Neutrophil (primary cell): ENCODE results near the gene SEBOX.
A peak's percentile ranks its signal among the peaks of the same experiment; 100 is the strongest.

Source experiments
- H3K27ac ChIP-seq: fragments of 200-600 bp; sonication (generic); 2 replicates; pipeline ENCODE4 v1.5.1; 2016; ENCODE audit warnings: mild to moderate bottlenecking, moderate library complexity
- H3K27me3 ChIP-seq: fragments of 200-600 bp; sonication (generic); 2 replicates; pipeline ENCODE4 v1.6.0; 2016; ENCODE audit warnings: mild to moderate bottlenecking
- H3K36me3 ChIP-seq: fragments of 200-600 bp; sonication (generic); 2 replicates; pipeline ENCODE4 v1.5.1; 2017
- H3K4me1 ChIP-seq, 2 experiments: fragments of 200-600 bp in 1 of 2; sonication (generic) in 1 of 2; 1 replicate in 1 of 2; 2 replicates in 1 of 2; pipeline versions ENCODE4 v1.5.1 to v1.6.1; 2013 to 2016; ENCODE audit warnings: low read depth in 1 of 2, low read length in 1 of 2, mild to moderate bottlenecking in 1 of 2, moderate library complexity in 1 of 2; ENCODE audit not compliant: control insufficient read depth in 1 of 2, insufficient read depth in 1 of 2
- H3K4me3 ChIP-seq, 2 experiments: fragments of 200-600 bp in 1 of 2; sonication (generic) in 1 of 2; 1 replicate in 1 of 2; 2 replicates in 1 of 2; pipeline ENCODE4 v1.5.1; 2013 to 2016; ENCODE audit warnings: low read depth in 1 of 2, low read length in 1 of 2, mild to moderate bottlenecking in 1 of 2, moderate library complexity in 1 of 2
- H3K9me3 ChIP-seq: fragments of 200-600 bp; sonication (generic); 2 replicates; pipeline ENCODE4 v1.5.1; 2016
- TF ChIP-seq, protein P1 (sequence below): fragments of 200-600 bp; sonication (generic); IDR thresholded peaks from 2 replicates; pipeline ENCODE4 v1.5.1; 2016; ENCODE audit warnings: antibody characterized with exemption

The SEBOX gene

DNA sequence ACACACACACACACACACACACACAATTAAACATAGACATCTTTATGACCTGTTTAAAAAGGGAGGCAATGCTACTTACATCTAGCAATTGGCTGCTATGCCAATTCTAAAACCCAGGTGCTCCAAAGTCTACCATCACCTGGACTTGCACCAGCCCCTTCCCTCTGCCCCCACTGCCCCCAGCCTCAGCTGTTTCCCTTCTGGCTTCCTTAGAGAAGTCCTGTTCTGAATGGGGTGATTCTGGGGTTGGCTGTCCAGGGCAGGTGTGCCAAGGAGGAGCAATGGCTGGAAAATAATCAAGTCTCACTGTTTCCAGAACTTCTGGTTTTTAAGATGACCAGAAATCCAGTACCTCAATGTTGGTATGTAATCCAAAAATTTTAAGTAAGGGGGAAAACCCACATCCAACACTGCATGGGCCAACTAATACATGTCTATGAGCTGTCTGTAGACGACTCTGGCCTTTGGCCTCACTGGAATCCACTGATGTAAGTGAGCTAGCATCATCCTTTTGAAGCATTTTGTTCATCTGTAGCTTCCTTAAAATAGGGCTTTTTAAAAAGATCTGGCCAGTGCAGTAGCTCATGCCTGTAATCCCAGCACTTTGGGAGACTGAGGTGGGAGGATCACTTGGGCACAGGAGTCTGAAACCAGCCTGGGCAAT lies 31.8 kb downstream of the SEBOX start:
- H3K4me3 ChIP-seq, result peak overlapping the region in 1 of 2 experiments; percentile 88
- no peaks in the 10 kb centered on the region for H3K9me3 ChIP-seq
- H3K4me1 ChIP-seq, result peaks cover 38 to 42% of the 10 kb centered on the region in 2 experiments
- peaks cover 37% of the 10 kb centered on the region for H3K36me3 ChIP-seq
- H3K27ac ChIP-seq, result peak overlapping the region; percentile 90
- no peaks in the 10 kb centered on the region for H3K27me3 ChIP-seq
- TF ChIP-seq, protein P1, sequence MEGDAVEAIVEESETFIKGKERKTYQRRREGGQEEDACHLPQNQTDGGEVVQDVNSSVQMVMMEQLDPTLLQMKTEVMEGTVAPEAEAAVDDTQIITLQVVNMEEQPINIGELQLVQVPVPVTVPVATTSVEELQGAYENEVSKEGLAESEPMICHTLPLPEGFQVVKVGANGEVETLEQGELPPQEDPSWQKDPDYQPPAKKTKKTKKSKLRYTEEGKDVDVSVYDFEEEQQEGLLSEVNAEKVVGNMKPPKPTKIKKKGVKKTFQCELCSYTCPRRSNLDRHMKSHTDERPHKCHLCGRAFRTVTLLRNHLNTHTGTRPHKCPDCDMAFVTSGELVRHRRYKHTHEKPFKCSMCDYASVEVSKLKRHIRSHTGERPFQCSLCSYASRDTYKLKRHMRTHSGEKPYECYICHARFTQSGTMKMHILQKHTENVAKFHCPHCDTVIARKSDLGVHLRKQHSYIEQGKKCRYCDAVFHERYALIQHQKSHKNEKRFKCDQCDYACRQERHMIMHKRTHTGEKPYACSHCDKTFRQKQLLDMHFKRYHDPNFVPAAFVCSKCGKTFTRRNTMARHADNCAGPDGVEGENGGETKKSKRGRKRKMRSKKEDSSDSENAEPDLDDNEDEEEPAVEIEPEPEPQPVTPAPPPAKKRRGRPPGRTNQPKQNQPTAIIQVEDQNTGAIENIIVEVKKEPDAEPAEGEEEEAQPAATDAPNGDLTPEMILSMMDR, result no peak

DNA sequence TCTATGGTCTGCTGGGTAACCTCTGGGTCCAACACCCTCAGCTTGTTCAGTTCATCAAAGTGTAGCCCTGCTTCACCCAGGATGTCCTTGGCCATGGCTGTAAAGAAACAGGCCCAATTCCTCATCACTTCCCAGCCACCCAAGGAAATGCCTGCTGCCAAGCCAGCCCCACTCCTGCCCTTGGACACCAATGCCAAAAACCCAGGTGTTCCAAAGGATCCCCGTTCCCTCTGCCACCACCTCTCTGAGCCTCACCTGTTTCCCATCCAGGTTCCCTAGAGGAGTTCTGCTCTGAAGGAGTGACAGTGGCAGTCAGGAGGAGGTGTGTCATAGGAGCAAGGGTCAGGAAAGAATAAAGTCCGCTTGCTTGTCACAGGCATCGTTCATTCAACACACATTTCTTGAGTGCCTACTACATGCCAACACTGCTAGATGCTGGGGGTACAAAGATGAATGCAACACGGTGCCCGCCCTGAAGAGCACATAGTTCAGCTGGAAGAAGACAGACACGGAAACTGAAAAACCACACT lies 33.0 kb downstream of the SEBOX start:
- Histone ChIP-seq H3K4me3 (no peak overlapping the region), H3K27me3 (no peaks in the 10 kb centered on the region), H3K36me3 (peaks cover 48% of the 10 kb centered on the region), H3K27ac (no peak overlapping the region), H3K4me1 (peaks cover 38 to 42% of the 10 kb centered on the region in 2 experiments), H3K9me3 (no peaks in the 10 kb centered on the region)
- TF ChIP-seq, protein P1, result no peak

DNA sequence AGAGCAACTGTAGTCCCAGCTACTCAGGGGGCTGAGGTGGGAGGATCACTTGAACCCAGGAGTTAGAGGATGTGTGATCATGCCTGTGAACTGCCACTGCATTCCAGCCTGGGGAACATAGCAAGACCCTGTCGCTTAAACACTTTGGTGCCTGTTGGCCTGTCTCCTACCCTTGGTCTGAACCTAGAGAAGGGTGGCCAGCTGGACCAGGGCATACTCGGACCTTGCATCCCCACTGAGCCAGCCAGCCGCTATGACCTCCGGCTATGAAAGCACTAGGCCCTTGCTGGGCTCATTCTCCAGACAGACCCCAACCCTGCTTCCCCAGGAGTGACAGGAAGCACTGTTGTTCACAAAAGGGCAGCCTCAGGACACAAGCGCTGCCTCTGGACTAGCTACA lies 34.3 kb downstream of the SEBOX start:
- TF ChIP-seq, protein P1, result no peak
- peaks cover 48% of the 10 kb centered on the region for H3K36me3 ChIP-seq

DNA sequence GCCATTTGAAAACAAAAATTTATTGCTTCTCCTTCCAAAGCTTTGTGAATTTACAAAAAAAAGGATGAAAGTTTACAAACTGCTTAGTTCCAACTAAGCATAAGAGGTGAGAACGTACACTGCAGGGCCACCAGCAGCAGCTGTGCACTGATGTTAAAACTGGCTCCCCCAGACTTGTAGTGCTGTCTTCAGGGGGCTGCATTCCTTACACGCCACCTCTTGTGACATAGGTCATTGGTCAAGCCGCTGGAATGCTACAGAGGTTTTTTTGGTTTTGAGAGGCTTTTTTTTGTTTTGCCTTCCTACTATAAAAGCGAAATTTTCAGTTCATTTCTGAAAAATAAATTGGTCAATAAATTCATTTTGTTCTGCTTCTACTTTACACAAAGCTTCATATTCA lies 36.7 kb downstream of the SEBOX start:
- TF ChIP-seq, protein P1, result no peak
- peaks cover 48% of the 10 kb centered on the region for H3K36me3 ChIP-seq
- H3K4me3 ChIP-seq, result no peak overlapping the region
- no peak overlapping the region for H3K27ac ChIP-seq
- H3K4me1 ChIP-seq, result peaks cover 8 to 14% of the 10 kb centered on the region in 2 experiments
- H3K27me3 ChIP-seq, result no peaks in the 10 kb centered on the region
- no peaks in the 10 kb centered on the region for H3K9me3 ChIP-seq

More for the DNA sequence above, 34.3 kb downstream of the SEBOX start:
- H3K27ac ChIP-seq, result no peak overlapping the region
- H3K4me1 ChIP-seq, result peaks cover 27 to 30% of the 10 kb centered on the region in 2 experiments
- no peaks in the 10 kb centered on the region for H3K9me3 ChIP-seq
- no peaks in the 10 kb centered on the region for H3K27me3 ChIP-seq
- H3K4me3 ChIP-seq, result no peak overlapping the region

DNA sequence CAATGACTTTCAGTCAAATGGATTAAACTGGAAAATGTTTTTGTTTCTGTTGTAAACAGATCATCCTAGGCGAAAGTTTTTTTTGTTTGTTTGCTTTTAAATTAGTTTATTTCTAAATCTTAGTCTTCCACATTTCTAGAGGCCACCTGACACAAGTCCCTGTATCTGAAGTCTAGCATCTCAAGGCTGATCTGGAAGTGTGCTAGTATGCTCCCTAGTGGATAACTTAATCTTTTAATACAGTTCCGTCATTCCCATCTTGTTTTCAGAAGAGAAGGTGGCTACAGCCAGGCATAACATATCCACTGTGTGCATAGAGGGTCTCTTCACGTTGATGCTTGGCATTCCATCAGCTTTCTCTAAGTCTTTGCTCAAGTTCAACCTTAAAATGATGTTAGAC lies 37.3 kb downstream of the SEBOX start:
- H3K36me3 ChIP-seq, result peaks cover 48% of the 10 kb centered on the region
- H3K4me1 ChIP-seq, result peaks cover 2 to 8% of the 10 kb centered on the region in 2 experiments
- H3K27me3 ChIP-seq, result no peaks in the 10 kb centered on the region
- TF ChIP-seq, protein P1, result no peak
- H3K27ac ChIP-seq, result no peak overlapping the region
- H3K9me3 ChIP-seq, result no peaks in the 10 kb centered on the region
- no peak overlapping the region for H3K4me3 ChIP-seq
